ENCODE measurements around the gene NELFB.

NELFB gene

GRCh38 chr9:137214620-137215019, 40.5 kb upstream of the NELFB start:
- ChIA-PET POLR2A (interaction anchor here (0.8 to 2.8 kb wide), 2 partner anchors 8 to 9 kb away, joined by 3 to 12 read pairs; partner anchors contain the start of gene RNF208), CTCF (no interaction called here)
- no peak overlapping the region for H3K4me3 ChIP-seq (ENCODE audit: low read depth, low read length)
- DNase-seq (ENCODE audit: low read depth, low spot score), result no peak
- TF ChIP-seq CTCF (IDR thresholded peaks at IDR 0.05; ENCODE audit: insufficient read depth, low read length, missing control alignments), result no peak

- DNase-seq (ENCODE audit: low read depth, low spot score), result no peak
- H3K4me3 ChIP-seq (ENCODE audit: low read depth, low read length), result no peak overlapping the region
- TF ChIP-seq CTCF (IDR thresholded peaks at IDR 0.05; ENCODE audit: insufficient read depth, low read length, missing control alignments), result no peak
- CTCF ChIA-PET, result interaction anchor here (1.0 to 1.7 kb wide), 3 partner anchors 8 to 12 kb away, joined by 3 to 5 read pairs (median 3); partner anchors contain the start of genes CYSRT1 and RNF224
- POLR2A ChIA-PET, result interaction anchor here (0.8 to 2.8 kb wide), 3 partner anchors 7 to 25 kb away, joined by 3 to 12 read pairs (median 9); partner anchors contain the start of genes RNF208 and TUBB4B
Observed at GRCh38 chr9:137215196-137215986, 39.7 kb upstream of the NELFB start.

- POLR2A ChIA-PET, result interaction anchor here (0.5 to 1.9 kb wide), 2 partner anchors 15 to 24 kb away, joined by 3 to 9 read pairs; partner anchors contain the start of genes TPRN and TUBB4B
- CTCF ChIA-PET, result interaction anchor here (1.0 to 1.7 kb wide), 3 partner anchors 9 to 11 kb away, joined by 3 to 5 read pairs (median 3); partner anchors contain the start of genes CYSRT1 and RNF224
- H3K4me3 ChIP-seq (ENCODE audit: low read depth, low read length), result no peak overlapping the region
- TF ChIP-seq CTCF (IDR thresholded peaks at IDR 0.05; ENCODE audit: insufficient read depth, low read length, missing control alignments), result no peak
- DNase-seq (ENCODE audit: low read depth, low spot score), result no peak
Observed at GRCh38 chr9:137216188-137216965, 38.8 kb upstream of the NELFB start.

- no peak for TF ChIP-seq CTCF (IDR thresholded peaks at IDR 0.05; ENCODE audit: insufficient read depth, low read length, missing control alignments)
- no peak overlapping the region for H3K4me3 ChIP-seq (ENCODE audit: low read depth, low read length)
- ChIA-PET CTCF (no interaction called here), POLR2A (interaction anchor here (1.9 kb wide), 1 partner anchor 23 kb away, joined by 9 read pairs; the partner anchor contains the start of gene TUBB4B)
- no peak for DNase-seq (ENCODE audit: low read depth, low spot score)
Observed at GRCh38 chr9:137217276-137218211, 37.6 kb upstream of the NELFB start.

- ChIA-PET POLR2A (no interaction called here), CTCF (interaction anchor here (1.4 kb wide), 1 partner anchor 9 kb away, joined by 5 read pairs; the partner anchor contains the start of gene RNF224)
- no peak for DNase-seq (ENCODE audit: low read depth, low spot score)
- H3K4me3 ChIP-seq (ENCODE audit: low read depth, low read length), result no peak overlapping the region
- no peak for TF ChIP-seq CTCF (IDR thresholded peaks at IDR 0.05; ENCODE audit: insufficient read depth, low read length, missing control alignments)
Observed at GRCh38 chr9:137218212-137218753, 36.8 kb upstream of the NELFB start.

Measured in AG04449 (cell line).